PC-9 (cell line): ENCODE results near the gene SIRPD. TPM values are rescaled to one million over a fixed set of nuclear protein-coding genes. Genes with fewer than 3 reads are reported as not detected.
"Not testable (repeated sequence)": the region's sequence is repeated elsewhere in the genome, so short reads cannot be mapped to it uniquely, and the experiment has no call there.

Experiments used
- BruUV-seq: library from RNA; stranded (reverse); fragments of 400-500 nt; replicated peaks from 2 replicates; lab custom pipeline; 2021; lab: Mats Ljungman, UMichigan
- CTCF ChIA-PET: fragments of 300-600 bp; sonication (Branson Sonifier 250); formaldehyde crosslinking; loops from one replicate; lab custom pipeline; 2022; ENCODE audit warnings: antibody characterized with exemption; lab: Charles Lee
- POLR2A ChIA-PET: fragments of 300-600 bp; sonication (Branson Sonifier 250); formaldehyde crosslinking; loops from one replicate; lab custom pipeline; 2022; ENCODE audit warnings: antibody characterized with exemption; ENCODE audit not compliant: unreplicated experiment; lab: Charles Lee
- DNase-seq, 2 experiments: peaks; one replicate each; pipeline versions ENCODE4 v3.0.0 to v3.0.0-alpha.2; 2015 to 2022; ENCODE audit warnings: mixed read lengths in 1 of 2
- H2AFZ ChIP-seq: fragments of 200-600 bp; sonication (generic); 2 replicates; pipeline ENCODE4 v1.8.1; 2017; ENCODE audit warnings: antibody characterized with exemption
- H3F3A ChIP-seq: fragments of 200-600 bp; sonication (generic); 2 replicates; pipeline ENCODE4 v1.8.1; 2017; ENCODE audit warnings: antibody characterized with exemption, mild to moderate bottlenecking, low read depth; ENCODE audit not compliant: insufficient read depth
- H3K27ac ChIP-seq: fragments of 200-600 bp; sonication (generic); 2 replicates; pipeline ENCODE4 v1.6.1; 2016; ENCODE audit warnings: mixed run types
- H3K27me3 ChIP-seq: fragments of 200-600 bp; sonication (generic); 2 replicates; pipeline ENCODE4 v1.6.1; 2016; ENCODE audit warnings: low read depth, mixed run types; ENCODE audit not compliant: insufficient read depth
- H3K36me3 ChIP-seq: fragments of 200-600 bp; sonication (generic); 2 replicates; pipeline ENCODE4 v1.6.1; 2016; ENCODE audit warnings: low read depth, mixed run types
- H3K4me1 ChIP-seq: fragments of 200-600 bp; sonication (generic); replicated peaks from 2 replicates; pipeline ENCODE4 v1.6.1; 2016; ENCODE audit warnings: mixed run types; ENCODE audit not compliant: insufficient read depth
- H3K4me2 ChIP-seq: fragments of 200-600 bp; sonication (generic); 2 replicates; pipeline ENCODE4 v1.6.1; 2017; ENCODE audit warnings: mixed run types
- H3K4me3 ChIP-seq: fragments of 200-600 bp; sonication (generic); 2 replicates; pipeline ENCODE4 v1.6.1; 2016; ENCODE audit warnings: mixed run types
- H3K79me2 ChIP-seq: fragments of 200-600 bp; sonication (generic); 2 replicates; pipeline ENCODE4 v1.6.1; 2017; ENCODE audit warnings: low read depth, mixed run types
- H3K9me2 ChIP-seq: fragments of 200-600 bp; sonication (generic); 2 replicates; pipeline ENCODE4 v1.8.1; 2017; ENCODE audit warnings: mild to moderate bottlenecking; ENCODE audit not compliant: insufficient read depth
- H3K9me3 ChIP-seq: fragments of 200-600 bp; sonication (generic); 2 replicates; pipeline ENCODE4 v1.8.1; 2016; ENCODE audit warnings: low read depth; ENCODE audit not compliant: insufficient read depth
- H4K20me1 ChIP-seq: fragments of 200-600 bp; sonication (generic); 2 replicates; pipeline ENCODE4 v1.8.1; 2017; ENCODE audit not compliant: insufficient read depth
- CTCF ChIP-seq: fragments of 200-600 bp; sonication (generic); conservative IDR thresholded peaks from 2 replicates; pipeline ENCODE4 v1.6.1; 2017; ENCODE audit warnings: mixed run types, antibody characterized with exemption, mild to moderate bottlenecking, moderate library complexity
- EZH2 ChIP-seq: fragments of 200-600 bp; sonication (generic); IDR thresholded peaks from 2 replicates; pipeline ENCODE4 v1.8.0; 2017; ENCODE audit warnings: antibody characterized with exemption, low read depth
- intact Hi-C: fragments of 100-400 bp; cut with micrococcal nuclease; formaldehyde crosslinking; loops from one replicate; pipeline ENCODE4 v1.10.0; 2022; ENCODE audit not compliant: unreplicated experiment
- total RNA-seq: library from RNA; stranded (reverse); gene quantifications from 2 replicates; pipeline ENCODE4 v1.2.3, GENCODE V29; 2021

The SIRPD gene
- total RNA-seq, 1 experiment from 2014 or later = 0.37 TPM

GRCh38 chr20:1499528-1500420, 57.7 kb downstream of the SIRPD start:
- TSS peak; percentile 83 for BruUV-seq
- ChIA-PET POLR2A (interaction anchor here (0.6 to 1.2 kb wide), 5 partner anchors 10 to 661 kb away, joined by 3 to 11 read pairs (median 3); no protein-coding TSS in a partner anchor), CTCF (interaction anchor here (1.4 to 1.9 kb wide), 3 partner anchors 21 to 277 kb away, joined by 3 to 11 read pairs (median 5); no protein-coding TSS in a partner anchor)
- TF ChIP-seq CTCF (no peak), EZH2 (no peak)
- peaks cover 37% of the 10 kb centered on the region for H3K9me3 ChIP-seq
- no peak overlapping the region; the same call in 1 of the 2 replicates for H3K4me3 ChIP-seq
- H3K4me2 ChIP-seq = 0 out of 2 replicates have a peak overlapping the region, but pooled peaks have one; percentile 15
- H3K36me3 ChIP-seq = no peaks in the 10 kb centered on the region
- H4K20me1 ChIP-seq = no peaks in the 10 kb centered on the region
- H3K4me1 ChIP-seq = peaks cover 29% of the 10 kb centered on the region
- H3F3A ChIP-seq = 0 out of 2 replicates have a peak, but pooled peaks cover 3% of the 10 kb centered on the region
- H3K27me3 ChIP-seq = no peaks in the 10 kb centered on the region
- H3K9me2 ChIP-seq = no peaks in the 10 kb centered on the region
- no peaks in the 10 kb centered on the region for H3K79me2 ChIP-seq
- DNase-seq = peak; percentile 55 to 67
- peak overlapping the region; percentile 51 for H3K27ac ChIP-seq
- no peak overlapping the region; the same call in 1 of the 2 replicates for H2AFZ ChIP-seq
- intact Hi-C loops = loop anchor here (1.0 to 5.0 kb wide), 2 partner anchors 10 to 218 kb away; no protein-coding TSS in a partner anchor

GRCh38 chr20:1497371-1497770, 60.1 kb downstream of the SIRPD start:
- ChIA-PET CTCF (interaction anchor here (0.6 kb wide), 1 partner anchor 194 kb away, joined by 3 read pairs; no protein-coding TSS in a partner anchor), POLR2A (interaction anchor here (0.6 to 0.7 kb wide), 2 partner anchors 25 to 134 kb away, joined by 3 to 5 read pairs; no protein-coding TSS in a partner anchor)
- H3K27me3 ChIP-seq, H3K4me2 ChIP-seq, intact Hi-C loops, H3F3A ChIP-seq, DNase-seq, H3K27ac ChIP-seq, H3K36me3 ChIP-seq, H4K20me1 ChIP-seq, H3K4me3 ChIP-seq, H3K79me2 ChIP-seq, BruUV-seq, H3K9me2 ChIP-seq, H2AFZ ChIP-seq: not testable (repeated sequence)
- peaks cover 15% of the 10 kb centered on the region for H3K4me1 ChIP-seq
- peaks cover 33% of the 10 kb centered on the region for H3K9me3 ChIP-seq

GRCh38 chr20:1496930-1497329, 60.6 kb downstream of the SIRPD start:
- BruUV-seq = no TSS peak
- no peak overlapping the region for H3K27ac ChIP-seq
- H3K9me3 ChIP-seq = peaks cover 31% of the 10 kb centered on the region
- no peaks in the 10 kb centered on the region for H3K27me3 ChIP-seq
- H3K4me3 ChIP-seq = no peak overlapping the region
- no peak for TF ChIP-seq EZH2
- no peak for TF ChIP-seq CTCF
- POLR2A ChIA-PET = no interaction called here
- peaks cover 6% of the 10 kb centered on the region; the same call in 1 of the 2 replicates for H3F3A ChIP-seq
- CTCF ChIA-PET = no interaction called here
- intact Hi-C loops = no loop called here
- H3K36me3 ChIP-seq = no peaks in the 10 kb centered on the region
- no peak overlapping the region for H3K4me2 ChIP-seq
- no peaks in the 10 kb centered on the region for H3K9me2 ChIP-seq
- H2AFZ ChIP-seq = no peak overlapping the region
- H3K79me2 ChIP-seq = no peaks in the 10 kb centered on the region
- peaks cover 19% of the 10 kb centered on the region for H3K4me1 ChIP-seq
- no peak for DNase-seq
- no peaks in the 10 kb centered on the region for H4K20me1 ChIP-seq
